ENCODE data around the gene AATF.

- no peak for TF ChIP-seq EZH2 (IDR thresholded peaks at IDR 0.05; ENCODE audit: borderline replicate concordance)
- TF ChIP-seq, protein P1, sequence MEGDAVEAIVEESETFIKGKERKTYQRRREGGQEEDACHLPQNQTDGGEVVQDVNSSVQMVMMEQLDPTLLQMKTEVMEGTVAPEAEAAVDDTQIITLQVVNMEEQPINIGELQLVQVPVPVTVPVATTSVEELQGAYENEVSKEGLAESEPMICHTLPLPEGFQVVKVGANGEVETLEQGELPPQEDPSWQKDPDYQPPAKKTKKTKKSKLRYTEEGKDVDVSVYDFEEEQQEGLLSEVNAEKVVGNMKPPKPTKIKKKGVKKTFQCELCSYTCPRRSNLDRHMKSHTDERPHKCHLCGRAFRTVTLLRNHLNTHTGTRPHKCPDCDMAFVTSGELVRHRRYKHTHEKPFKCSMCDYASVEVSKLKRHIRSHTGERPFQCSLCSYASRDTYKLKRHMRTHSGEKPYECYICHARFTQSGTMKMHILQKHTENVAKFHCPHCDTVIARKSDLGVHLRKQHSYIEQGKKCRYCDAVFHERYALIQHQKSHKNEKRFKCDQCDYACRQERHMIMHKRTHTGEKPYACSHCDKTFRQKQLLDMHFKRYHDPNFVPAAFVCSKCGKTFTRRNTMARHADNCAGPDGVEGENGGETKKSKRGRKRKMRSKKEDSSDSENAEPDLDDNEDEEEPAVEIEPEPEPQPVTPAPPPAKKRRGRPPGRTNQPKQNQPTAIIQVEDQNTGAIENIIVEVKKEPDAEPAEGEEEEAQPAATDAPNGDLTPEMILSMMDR (IDR thresholded peaks at IDR 0.05; ENCODE audit: poor library complexity): no peak
- no peak for TF ChIP-seq EZH2phosphoT487 (IDR thresholded peaks at IDR 0.05; ENCODE audit: low read depth, severe bottlenecking, unreplicated experiment)
These were observed 96.7 kb downstream of the AATF start for GRCh38 chr17:37045351-37045922.

Measured in hepatocyte (in vitro differentiated cells).